Measurements from ENCODE around the gene WDFY3.

DNA sequence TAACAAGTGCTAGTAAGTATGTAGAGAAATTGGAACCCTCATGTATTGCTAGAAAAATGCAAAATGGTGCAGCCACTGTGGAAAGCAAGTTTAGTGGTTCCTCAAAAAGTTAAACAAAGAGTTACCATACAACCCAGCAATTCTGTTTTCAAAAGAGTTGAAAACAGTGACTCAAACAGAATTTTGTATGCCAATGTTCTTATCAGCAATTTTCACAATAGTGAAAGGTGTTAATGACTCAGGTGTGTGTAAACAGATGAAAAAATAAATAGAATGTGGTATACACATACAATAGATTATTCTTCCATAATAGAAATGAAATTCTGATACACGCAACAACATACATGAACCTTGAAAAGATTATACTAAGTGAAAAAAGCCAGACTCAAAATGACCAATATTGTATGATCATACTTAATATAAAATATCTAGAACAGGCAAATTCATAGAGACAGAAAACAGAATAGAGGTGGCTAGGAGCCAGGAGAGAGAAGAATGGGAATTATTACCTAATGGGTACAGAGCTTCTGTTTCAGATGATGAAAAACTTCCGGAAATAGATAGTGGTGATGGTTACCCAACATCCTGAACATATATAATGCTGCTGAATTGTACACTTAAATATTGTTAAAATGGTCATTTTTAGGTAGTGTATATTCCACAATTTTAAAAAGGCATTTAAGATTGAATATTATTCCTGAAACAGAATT, 51.6 kb downstream of the WDFY3 start:
- TF ChIP-seq CTCF (conservative IDR thresholded peaks at IDR 0.05; ENCODE audit: low read length) (no peak), EZH2phosphoT487 (IDR thresholded peaks at IDR 0.05; ENCODE audit: borderline replicate concordance) (no peak)
